WTC11 (cell line): Measurements from ENCODE around the gene TREM2. TPM values are rescaled to one million over a fixed set of nuclear protein-coding genes. Genes with fewer than 3 reads are reported as not detected.

Experiments
- ATAC-seq: fragments of 200-7000 bp; cut with Tn5 transposase; 2 replicates; pipeline ENCODE4 v1.10.0; 2021; ENCODE audit warnings: mild to moderate bottlenecking, moderate library complexity
- CTCF ChIA-PET: fragments of 300-600 bp; sonication (Branson Sonifier 250); formaldehyde crosslinking; loops from one replicate; lab custom pipeline; 2021; ENCODE audit warnings: antibody characterized with exemption; lab: Charles Lee
- POLR2A ChIA-PET: fragments of 350-600 bp; sonication (Branson Sonifier 250); formaldehyde crosslinking; loops from one replicate; lab custom pipeline; 2021; ENCODE audit warnings: antibody characterized with exemption; lab: Charles Lee
- DNase-seq: peaks from one replicate; pipeline ENCODE4 v3.0.0; 2021; ENCODE audit warnings: low spot score
- H3K27ac Mint-ChIP-seq: 2 replicates; pipeline ENCODE4 v1.8.0; 2021; ENCODE audit warnings: mixed read lengths
- H3K27me3 Mint-ChIP-seq: 2 replicates; pipeline ENCODE4 v1.8.0; 2021; ENCODE audit warnings: low read depth, mild to moderate bottlenecking, moderate library complexity, mixed read lengths
- H3K36me3 Mint-ChIP-seq: 2 replicates; pipeline ENCODE4 v1.8.0; 2021; ENCODE audit warnings: mixed read lengths
- H3K4me1 Mint-ChIP-seq: 2 replicates; pipeline ENCODE4 v1.8.0; 2022; ENCODE audit warnings: mixed read lengths
- H3K4me3 Mint-ChIP-seq: 2 replicates; pipeline ENCODE4 v1.8.0; 2021; ENCODE audit warnings: mild to moderate bottlenecking, moderate library complexity, mixed read lengths
- H3K9me3 Mint-ChIP-seq: 2 replicates; pipeline ENCODE4 v1.8.0; 2021; ENCODE audit warnings: mixed read lengths
- ATF1 ChIP-seq: sonication (generic); formaldehyde crosslinking; IDR thresholded peaks from 2 replicates; pipeline ENCODE4 v1.8.1; 2023; ENCODE audit warnings: mild to moderate bottlenecking, moderate library complexity, missing genetic modification reagents
- ATF6 ChIP-seq: sonication (generic); formaldehyde crosslinking; IDR thresholded peaks from 2 replicates; pipeline ENCODE4 v1.8.1; 2023; ENCODE audit warnings: mild to moderate bottlenecking, missing genetic modification reagents
- CBFB ChIP-seq: sonication (generic); formaldehyde crosslinking; IDR thresholded peaks from 2 replicates; pipeline ENCODE4 v1.8.1; 2022; ENCODE audit warnings: mild to moderate bottlenecking, low read depth, missing genetic modification reagents
- E2F4 ChIP-seq: sonication (generic); formaldehyde crosslinking; IDR thresholded peaks from 2 replicates; pipeline ENCODE4 v1.8.1; 2022; ENCODE audit warnings: low read depth, mild to moderate bottlenecking, moderate library complexity, missing genetic modification reagents, borderline replicate concordance
- MAX ChIP-seq: sonication (generic); formaldehyde crosslinking; IDR thresholded peaks from 2 replicates; pipeline ENCODE4 v1.8.0; 2022; ENCODE audit warnings: mild to moderate bottlenecking, missing genetic modification reagents
- MXD4 ChIP-seq: fragments of 250-450 bp; sonication (Bioruptor Pico); IDR thresholded peaks from 2 replicates; pipeline ENCODE4 v1.8.0; 2021; ENCODE audit warnings: mild to moderate bottlenecking, moderate library complexity, borderline replicate concordance
- NFE2L1 ChIP-seq: sonication (generic); formaldehyde crosslinking; IDR thresholded peaks from 2 replicates; pipeline ENCODE4 v1.8.1; 2023; ENCODE audit warnings: missing genetic modification reagents
- NR3C1 ChIP-seq: sonication (generic); formaldehyde crosslinking; conservative IDR thresholded peaks from 2 replicates; pipeline ENCODE4 v1.8.1; 2023; ENCODE audit warnings: low read depth, mild to moderate bottlenecking, missing genetic modification reagents
- OVOL2 ChIP-seq: fragments of 250-450 bp; sonication (Bioruptor Pico); IDR thresholded peaks from 2 replicates; pipeline ENCODE4 v1.9.0; 2021; ENCODE audit warnings: mild to moderate bottlenecking, borderline replicate concordance
- PRDM15 ChIP-seq: sonication (generic); formaldehyde crosslinking; IDR thresholded peaks from 2 replicates; pipeline ENCODE4 v1.8.0; 2022; ENCODE audit warnings: missing genetic modification reagents
- SMAD4 ChIP-seq: sonication (generic); formaldehyde crosslinking; IDR thresholded peaks from 2 replicates; pipeline ENCODE4 v1.8.0; 2022; ENCODE audit warnings: mild to moderate bottlenecking, missing genetic modification reagents
- SOX15 ChIP-seq: fragments of 250-450 bp; sonication (Bioruptor Pico); IDR thresholded peaks from 2 replicates; pipeline ENCODE4 v1.9.0; 2021; ENCODE audit warnings: mild to moderate bottlenecking
- SP1 ChIP-seq: sonication (generic); formaldehyde crosslinking; conservative IDR thresholded peaks from 2 replicates; pipeline ENCODE4 v1.8.1; 2022; ENCODE audit warnings: missing genetic modification reagents
- TCF7 ChIP-seq: sonication (generic); formaldehyde crosslinking; IDR thresholded peaks from 2 replicates; pipeline ENCODE4 v1.8.0; 2022; ENCODE audit warnings: mild to moderate bottlenecking, low read depth, missing genetic modification reagents, moderate library complexity
- USF2 ChIP-seq: sonication (generic); formaldehyde crosslinking; IDR thresholded peaks from 2 replicates; pipeline ENCODE4 v1.8.1; 2023; ENCODE audit warnings: mild to moderate bottlenecking, missing genetic modification reagents, moderate library complexity
- ZBTB21 ChIP-seq: sonication (generic); formaldehyde crosslinking; IDR thresholded peaks from 2 replicates; pipeline ENCODE4 v1.8.1; 2023; ENCODE audit warnings: mild to moderate bottlenecking, missing genetic modification reagents, borderline replicate concordance
- ZNF138 ChIP-seq: sonication (generic); formaldehyde crosslinking; conservative IDR thresholded peaks from 2 replicates; pipeline ENCODE4 v1.8.1; 2022; ENCODE audit warnings: mild to moderate bottlenecking, moderate library complexity, missing genetic modification reagents
- ZNF219 ChIP-seq: sonication (generic); formaldehyde crosslinking; IDR thresholded peaks from 2 replicates; pipeline ENCODE4 v1.8.0; 2023; ENCODE audit warnings: missing genetic modification reagents, mild to moderate bottlenecking, borderline replicate concordance
- ZNF396 ChIP-seq: fragments of 250-450 bp; sonication (Bioruptor Pico); IDR thresholded peaks from 2 replicates; pipeline ENCODE4 v1.8.0; 2021; ENCODE audit warnings: mild to moderate bottlenecking, moderate library complexity, borderline replicate concordance
- total RNA-seq: library from RNA; stranded (reverse); gene quantifications from 3 replicates; pipeline ENCODE4 v1.2.3, GENCODE V29; 2021
- TF ChIP-seq, protein P1 (sequence below): sonication (generic); formaldehyde crosslinking; IDR thresholded peaks from 2 replicates; pipeline ENCODE4 v1.8.0; 2022; ENCODE audit warnings: mild to moderate bottlenecking, missing genetic modification reagents
- TF ChIP-seq, protein P2 (sequence below): sonication (generic); formaldehyde crosslinking; IDR thresholded peaks from 2 replicates; pipeline ENCODE4 v1.8.1; 2022; ENCODE audit warnings: low read depth, missing genetic modification reagents, borderline replicate concordance

TREM2 gene
- total RNA-seq, 1 experiment from 2014 or later = not detected

DNA sequence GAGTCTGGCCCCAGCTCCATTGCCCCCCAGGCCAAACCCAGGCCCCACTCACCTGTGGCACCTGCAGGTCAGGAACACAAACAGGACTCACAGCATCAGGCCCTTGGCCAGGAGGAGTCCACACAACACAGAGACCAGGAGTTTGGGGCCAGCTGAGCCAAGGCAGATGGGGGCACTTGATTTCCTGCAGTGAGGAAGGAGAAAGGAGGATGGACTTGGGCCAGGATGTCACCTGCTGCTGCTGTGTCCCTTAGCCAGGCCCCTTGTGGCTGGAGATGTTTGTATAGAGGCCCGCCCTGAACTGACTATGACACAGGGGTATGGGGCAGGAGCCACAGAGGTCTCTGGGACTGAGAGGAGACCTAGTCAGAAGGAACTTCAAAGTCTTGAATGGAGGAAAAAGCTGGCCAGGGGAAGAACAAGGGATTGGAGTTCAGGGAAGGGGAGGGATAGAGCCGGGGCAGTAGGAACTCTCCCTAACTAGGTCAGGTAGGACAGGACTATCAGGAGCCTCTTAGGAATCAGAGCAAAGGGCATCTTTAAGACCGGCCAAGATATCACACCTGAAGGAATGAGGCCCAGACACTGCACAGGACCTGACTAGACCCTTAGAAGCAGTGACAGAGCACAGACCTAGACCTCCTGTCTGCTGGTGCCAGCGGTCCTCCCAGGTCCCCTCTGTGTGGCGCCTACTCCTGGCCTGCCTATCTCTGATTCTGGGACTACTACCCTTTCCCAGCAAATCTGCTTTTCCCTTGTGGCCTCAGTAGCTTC lies 46.8 kb upstream of the TREM2 start (continued):
- TF ChIP-seq E2F4 (no peak), MXD4 (CRISPR knock-in tag) (no peak)
- TF ChIP-seq, protein P1, sequence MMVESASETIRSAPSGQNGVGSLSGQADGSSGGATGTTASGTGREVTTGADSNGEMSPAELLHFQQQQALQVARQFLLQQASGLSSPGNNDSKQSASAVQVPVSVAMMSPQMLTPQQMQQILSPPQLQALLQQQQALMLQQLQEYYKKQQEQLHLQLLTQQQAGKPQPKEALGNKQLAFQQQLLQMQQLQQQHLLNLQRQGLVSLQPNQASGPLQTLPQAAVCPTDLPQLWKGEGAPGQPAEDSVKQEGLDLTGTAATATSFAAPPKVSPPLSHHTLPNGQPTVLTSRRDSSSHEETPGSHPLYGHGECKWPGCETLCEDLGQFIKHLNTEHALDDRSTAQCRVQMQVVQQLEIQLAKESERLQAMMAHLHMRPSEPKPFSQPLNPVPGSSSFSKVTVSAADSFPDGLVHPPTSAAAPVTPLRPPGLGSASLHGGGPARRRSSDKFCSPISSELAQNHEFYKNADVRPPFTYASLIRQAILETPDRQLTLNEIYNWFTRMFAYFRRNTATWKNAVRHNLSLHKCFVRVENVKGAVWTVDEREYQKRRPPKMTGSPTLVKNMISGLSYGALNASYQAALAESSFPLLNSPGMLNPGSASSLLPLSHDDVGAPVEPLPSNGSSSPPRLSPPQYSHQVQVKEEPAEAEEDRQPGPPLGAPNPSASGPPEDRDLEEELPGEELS (CRISPR knock-in tag) = no peak
- TF ChIP-seq, protein P2, sequence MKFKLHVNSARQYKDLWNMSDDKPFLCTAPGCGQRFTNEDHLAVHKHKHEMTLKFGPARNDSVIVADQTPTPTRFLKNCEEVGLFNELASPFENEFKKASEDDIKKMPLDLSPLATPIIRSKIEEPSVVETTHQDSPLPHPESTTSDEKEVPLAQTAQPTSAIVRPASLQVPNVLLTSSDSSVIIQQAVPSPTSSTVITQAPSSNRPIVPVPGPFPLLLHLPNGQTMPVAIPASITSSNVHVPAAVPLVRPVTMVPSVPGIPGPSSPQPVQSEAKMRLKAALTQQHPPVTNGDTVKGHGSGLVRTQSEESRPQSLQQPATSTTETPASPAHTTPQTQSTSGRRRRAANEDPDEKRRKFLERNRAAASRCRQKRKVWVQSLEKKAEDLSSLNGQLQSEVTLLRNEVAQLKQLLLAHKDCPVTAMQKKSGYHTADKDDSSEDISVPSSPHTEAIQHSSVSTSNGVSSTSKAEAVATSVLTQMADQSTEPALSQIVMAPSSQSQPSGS = no peak

DNA sequence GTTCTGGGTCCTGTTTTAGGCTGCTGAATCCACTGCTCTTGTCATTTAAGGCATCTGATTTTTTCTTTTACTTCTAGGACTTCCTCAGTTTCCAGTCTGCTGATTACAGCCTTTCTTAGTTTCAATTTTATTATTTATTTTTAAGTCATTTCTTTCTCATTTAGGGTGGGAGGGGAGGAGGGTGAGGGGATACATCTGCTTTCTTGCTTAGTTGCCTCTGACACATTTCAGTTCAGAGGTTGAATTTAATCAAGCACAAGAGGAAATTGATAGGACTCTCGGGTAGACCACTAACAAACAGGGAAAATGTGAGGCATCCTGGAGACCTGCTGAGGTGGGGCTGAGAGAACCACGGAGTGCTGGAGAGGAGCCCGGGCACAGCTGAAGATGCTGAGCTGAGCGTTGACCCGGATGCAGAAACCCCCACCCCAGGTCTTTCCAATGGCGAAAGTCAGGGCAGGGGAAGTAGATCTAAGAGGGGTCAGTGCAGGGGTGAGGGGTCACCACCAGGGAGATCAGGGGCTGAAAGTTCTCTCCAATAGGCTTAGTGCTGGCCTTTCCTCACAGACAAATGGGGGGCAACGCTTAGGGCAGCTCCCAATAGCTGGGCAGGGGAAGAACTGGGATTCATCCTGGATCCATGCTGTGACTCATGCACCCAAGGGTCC lies 45.7 kb upstream of the TREM2 start:
- H3K27me3 Mint-ChIP-seq = peaks cover 3% of the 10 kb centered on the region
- CTCF ChIA-PET = no interaction called here
- no peak for TF ChIP-seq USF2 (CRISPR knock-in tag)
- no peak for TF ChIP-seq TCF7
- TF ChIP-seq CBFB (CRISPR knock-in tag) = no peak
- no peak for TF ChIP-seq MAX (CRISPR knock-in tag)
- no peak for TF ChIP-seq ZNF396 (CRISPR knock-in tag)
- TF ChIP-seq SP1 = no peak
- H3K9me3 Mint-ChIP-seq = peaks cover 6% of the 10 kb centered on the region; the same call in 1 of the 2 replicates
- H3K4me3 Mint-ChIP-seq = no peak overlapping the region
- H3K4me1 Mint-ChIP-seq = no peaks in the 10 kb centered on the region
- H3K27ac Mint-ChIP-seq = no peak overlapping the region
- ATAC-seq = no peak
- POLR2A ChIA-PET = no interaction called here
- DNase-seq = no peak
- H3K36me3 Mint-ChIP-seq = no peaks in the 10 kb centered on the region

DNA sequence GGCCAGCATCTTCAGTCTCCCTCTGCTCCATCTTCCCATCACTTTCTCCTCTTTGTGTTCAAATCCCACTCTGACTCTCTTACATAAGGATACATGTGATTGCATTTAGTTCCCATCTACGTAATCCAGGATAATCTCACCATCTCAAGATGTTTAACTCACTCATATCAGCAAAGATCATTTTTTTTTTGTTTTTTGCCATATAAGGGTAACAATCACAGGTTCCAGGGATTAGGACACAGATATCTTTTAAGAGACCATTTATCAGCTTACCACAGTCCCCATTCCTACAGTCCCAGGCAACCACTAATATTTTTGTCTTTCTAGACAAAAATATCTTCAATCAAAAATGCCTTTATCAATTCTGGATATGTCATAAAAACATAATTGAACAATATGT lies 41.2 kb upstream of the TREM2 start:
- H3K36me3 Mint-ChIP-seq = no peaks in the 10 kb centered on the region
- ATAC-seq (no peak), DNase-seq (no peak)
- H3K9me3 Mint-ChIP-seq = peaks cover 6% of the 10 kb centered on the region; the same call in 1 of the 2 replicates
- no peak overlapping the region for H3K4me3 Mint-ChIP-seq
- ChIA-PET POLR2A (no interaction called here), CTCF (interaction anchor here (0.7 kb wide), 1 partner anchor 577 kb away, joined by 4 read pairs; no protein-coding TSS in a partner anchor)
- peaks cover 3% of the 10 kb centered on the region for H3K27me3 Mint-ChIP-seq
- peaks cover 19% of the 10 kb centered on the region for H3K4me1 Mint-ChIP-seq
- H3K27ac Mint-ChIP-seq = no peak overlapping the region
- TF ChIP-seq ATF1 (CRISPR knock-in tag) (no peak), MXD4 (CRISPR knock-in tag) (no peak), SOX15 (CRISPR knock-in tag) (no peak), ZNF138 (CRISPR knock-in tag) (no peak), NFE2L1 (CRISPR knock-in tag) (no peak), NR3C1 (CRISPR knock-in tag) (no peak), PRDM15 (no peak), ZNF219 (CRISPR knock-in tag) (no peak), SMAD4 (CRISPR knock-in tag) (no peak), OVOL2 (CRISPR knock-in tag) (no peak), ZBTB21 (CRISPR knock-in tag) (no peak), ATF6 (CRISPR knock-in tag) (no peak)
